TTC549 (cell line): ENCODE results near the gene FAM72D.
"Not testable (repeated sequence)": the region's sequence is repeated elsewhere in the genome, so short reads cannot be mapped to it uniquely, and the experiment has no call there.

ENCODE experiments used
- FAIRE-seq: peaks from 2 replicates; lab custom pipeline; 2012; peaks lifted over from hg19 to GRCh38; lab: Jason Lieb, UNC

FAM72D gene

DNA sequence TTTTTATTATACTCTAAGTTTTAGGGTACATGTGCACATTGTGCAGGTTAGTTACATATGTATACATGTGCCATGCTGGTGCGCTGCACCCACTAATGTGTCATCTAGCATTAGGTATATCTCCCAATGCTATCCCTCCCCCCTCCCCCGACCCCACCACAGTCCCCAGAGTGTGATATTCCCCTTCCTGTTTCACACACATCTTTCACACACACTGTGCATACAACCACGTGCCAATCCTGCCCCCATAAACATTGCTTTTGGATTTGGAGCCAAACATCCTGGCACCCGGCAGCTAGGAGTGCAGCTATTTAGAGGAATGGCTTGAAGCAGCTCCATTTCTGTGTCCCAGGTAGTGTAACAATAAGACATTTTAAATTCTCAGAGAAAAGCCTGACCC lies 51.4 kb downstream of the FAM72D start:
- not testable (repeated sequence) for FAIRE-seq

DNA sequence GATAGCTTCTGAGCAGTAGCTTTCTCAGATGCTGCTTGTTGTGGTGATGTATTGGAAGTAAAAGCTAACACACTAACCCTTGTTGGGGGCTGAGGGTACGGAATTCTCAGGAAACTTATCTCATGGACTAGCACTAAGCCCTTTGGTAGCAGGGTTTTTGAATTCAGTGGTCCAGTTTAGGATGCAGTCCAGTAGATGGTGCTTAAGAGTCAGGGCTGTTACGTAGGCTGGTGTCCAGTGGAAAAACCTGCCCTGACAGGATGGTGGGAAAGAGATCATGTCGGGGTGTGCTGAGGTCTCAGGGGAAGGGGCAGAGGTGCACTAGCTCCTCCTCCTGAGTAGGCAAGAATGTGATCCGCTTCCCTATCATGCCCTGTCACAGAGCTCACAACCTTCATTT lies 59.6 kb downstream of the FAM72D start:
- not testable (repeated sequence) for FAIRE-seq

DNA sequence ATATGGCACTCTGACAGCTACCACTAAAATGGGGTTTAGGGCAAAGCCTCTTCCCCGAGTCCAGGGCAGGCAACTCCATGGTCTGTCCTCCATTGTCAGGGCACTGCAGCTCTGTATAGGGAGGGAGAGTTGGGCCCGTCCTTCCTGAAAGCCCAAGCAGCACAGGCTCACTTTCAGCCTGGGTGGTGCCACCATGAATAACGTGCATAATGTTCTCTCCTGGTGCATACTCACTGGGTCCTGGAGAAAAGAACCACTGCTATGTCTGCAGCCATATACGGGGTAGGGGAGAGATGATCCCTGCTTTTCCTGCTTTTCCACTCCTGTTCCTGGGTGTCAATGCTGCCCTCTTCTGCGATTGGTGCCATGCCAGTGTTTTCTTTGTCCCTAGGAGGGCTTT lies 60.1 kb downstream of the FAM72D start:
- not testable (repeated sequence) for FAIRE-seq

DNA sequence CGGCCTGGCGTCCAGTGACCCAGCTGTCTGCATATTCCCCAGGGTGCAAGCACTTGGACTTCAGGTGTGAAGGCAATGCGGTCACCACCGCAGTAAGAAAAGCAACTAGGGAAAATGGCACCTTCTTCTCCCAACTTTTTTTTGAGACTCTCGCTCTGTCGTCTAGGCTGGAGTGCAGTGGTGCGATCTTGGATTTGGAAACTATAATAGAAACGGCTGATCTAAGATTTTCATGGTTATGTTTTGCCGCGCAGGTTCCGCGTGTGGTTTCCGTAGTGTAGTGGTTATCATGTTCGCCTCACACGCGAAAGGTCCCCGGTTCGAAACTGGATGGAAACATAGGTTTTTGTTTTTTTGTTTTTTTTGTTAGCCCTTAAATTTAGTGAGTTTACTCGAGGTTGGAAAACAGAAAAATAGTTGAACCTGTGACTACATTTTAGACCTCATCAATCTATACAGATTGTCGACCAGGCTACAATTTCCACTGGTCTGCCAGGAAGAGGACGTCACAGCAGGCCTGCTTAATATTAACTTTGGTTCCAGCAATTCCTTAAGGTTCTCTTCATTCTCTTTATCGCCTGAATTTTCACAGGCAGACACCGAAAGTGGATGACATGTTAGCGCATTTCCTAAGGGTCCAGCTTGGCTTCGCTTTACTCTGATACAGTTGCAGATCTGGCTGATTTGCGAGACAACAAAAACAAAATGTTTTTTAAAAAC lies 61.3 kb downstream of the FAM72D start:
- not testable (repeated sequence) for FAIRE-seq

DNA sequence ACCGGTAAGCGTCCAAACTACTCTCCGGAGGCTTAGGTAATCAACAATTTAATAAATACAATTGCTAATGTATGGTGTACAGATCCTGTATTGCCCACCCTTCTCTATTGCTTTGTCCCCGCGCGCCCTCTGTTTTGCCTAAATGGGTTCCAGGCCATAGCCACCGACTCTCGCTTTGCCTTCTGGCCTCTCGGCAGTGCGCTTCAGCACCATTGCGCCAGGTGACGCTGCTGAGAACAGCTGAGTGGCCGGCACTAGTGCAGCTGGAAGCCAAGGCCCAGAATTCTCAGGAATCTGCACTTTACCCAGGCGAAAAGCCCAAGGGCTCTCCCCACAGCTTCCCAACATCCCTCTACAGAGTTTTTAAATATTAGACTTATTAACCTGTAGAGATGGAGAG lies 61.9 kb downstream of the FAM72D start:
- FAIRE-seq: not testable (repeated sequence)

GRCh38 chr1:145161046-145161752 lies 65.4 kb downstream of the FAM72D start:
- not testable (repeated sequence) for FAIRE-seq
